ENCODE data around the gene PDK3.

- TF ChIP-seq, protein P1, sequence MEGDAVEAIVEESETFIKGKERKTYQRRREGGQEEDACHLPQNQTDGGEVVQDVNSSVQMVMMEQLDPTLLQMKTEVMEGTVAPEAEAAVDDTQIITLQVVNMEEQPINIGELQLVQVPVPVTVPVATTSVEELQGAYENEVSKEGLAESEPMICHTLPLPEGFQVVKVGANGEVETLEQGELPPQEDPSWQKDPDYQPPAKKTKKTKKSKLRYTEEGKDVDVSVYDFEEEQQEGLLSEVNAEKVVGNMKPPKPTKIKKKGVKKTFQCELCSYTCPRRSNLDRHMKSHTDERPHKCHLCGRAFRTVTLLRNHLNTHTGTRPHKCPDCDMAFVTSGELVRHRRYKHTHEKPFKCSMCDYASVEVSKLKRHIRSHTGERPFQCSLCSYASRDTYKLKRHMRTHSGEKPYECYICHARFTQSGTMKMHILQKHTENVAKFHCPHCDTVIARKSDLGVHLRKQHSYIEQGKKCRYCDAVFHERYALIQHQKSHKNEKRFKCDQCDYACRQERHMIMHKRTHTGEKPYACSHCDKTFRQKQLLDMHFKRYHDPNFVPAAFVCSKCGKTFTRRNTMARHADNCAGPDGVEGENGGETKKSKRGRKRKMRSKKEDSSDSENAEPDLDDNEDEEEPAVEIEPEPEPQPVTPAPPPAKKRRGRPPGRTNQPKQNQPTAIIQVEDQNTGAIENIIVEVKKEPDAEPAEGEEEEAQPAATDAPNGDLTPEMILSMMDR (IDR thresholded peaks at IDR 0.05), result no peak
- no peak for TF ChIP-seq POLR2A (IDR thresholded peaks at IDR 0.05)
These were observed 28.9 kb downstream of the PDK3 start for GRCh38 chrX:24493740-24494581.
